Lung microvascular endothelial cell (primary cell): Measurements from ENCODE around the gene ATG7. TPM values are rescaled to one million over a fixed set of nuclear protein-coding genes. Genes with fewer than 3 reads are reported as not detected.
"Not testable (repeated sequence)": the region's sequence is repeated elsewhere in the genome, so short reads cannot be mapped to it uniquely, and the experiment has no call there.

Experiments used
- DNase-seq, 2 donors: peaks; one replicate each; pipeline versions ENCODE4 v3.0.0 to v3.0.0-alpha.2; 2010; ENCODE audit warnings: low read depth in 2 of 2
- total RNA-seq: library from RNA; depleted of rRNA; stranded (reverse); fragments of >200 nt; gene quantifications from 2 replicates; pipeline ENCODE4 v1.2.1, GENCODE V29; 2014

The ATG7 gene
- total RNA-seq, 1 donor from 2014 or later, result 25.4 TPM

DNA sequence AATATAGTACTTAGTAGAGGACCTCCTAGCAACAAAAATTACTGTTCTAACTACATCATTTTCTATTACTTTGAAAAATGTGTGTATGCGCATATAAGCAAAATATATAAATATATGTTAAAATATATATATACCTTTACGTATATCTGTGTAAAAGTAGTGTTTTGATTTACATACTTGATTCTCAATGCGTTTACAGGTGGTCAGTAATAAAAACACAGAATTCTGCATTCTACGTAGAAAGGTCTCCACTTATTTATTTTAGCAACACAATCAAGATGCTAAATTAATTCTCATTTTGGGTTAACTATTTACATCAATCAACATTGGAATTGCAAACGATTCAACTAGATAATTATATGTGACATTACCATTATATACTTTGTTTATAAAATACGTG lies 158.0 kb downstream of the ATG7 start:
- no peak for DNase-seq

DNA sequence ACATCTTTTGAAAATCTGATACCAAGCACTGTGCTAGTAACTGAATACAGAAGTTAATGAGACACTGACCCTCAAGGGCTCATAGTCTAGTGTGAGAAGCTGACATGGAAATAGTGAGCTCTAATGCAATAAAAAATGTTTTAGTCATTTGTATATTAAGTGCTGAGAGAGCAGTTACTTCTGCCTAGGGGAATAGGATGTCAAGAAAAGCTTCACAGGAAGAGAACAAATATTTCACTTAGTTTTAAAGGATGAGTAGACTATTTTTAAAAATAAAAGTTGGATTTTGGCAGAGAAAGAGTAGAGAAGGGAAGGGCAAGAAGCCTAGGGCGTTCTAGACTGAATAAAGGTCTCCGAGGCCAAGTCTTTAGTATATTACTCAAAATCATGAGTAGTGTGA lies 158.4 kb downstream of the ATG7 start:
- no peak for DNase-seq

DNA sequence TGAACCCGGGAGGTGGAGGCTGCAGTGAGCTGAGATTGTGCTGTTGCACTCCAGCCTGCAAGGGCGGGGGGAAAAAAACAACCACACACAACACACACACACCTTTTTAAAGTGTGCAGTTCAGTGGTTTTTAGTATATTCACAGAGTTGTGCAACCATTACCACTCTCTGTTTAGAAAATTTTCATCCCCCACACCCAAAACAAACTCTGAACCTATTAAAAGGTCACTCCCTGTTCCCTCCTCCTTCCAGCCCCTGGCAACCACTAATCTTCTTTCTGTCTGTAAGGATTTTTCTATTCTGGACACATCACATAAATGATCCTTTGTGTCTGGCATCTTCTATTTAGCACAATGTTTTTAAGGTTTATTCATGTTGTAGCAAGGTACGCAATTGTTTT lies 159.1 kb downstream of the ATG7 start:
- no peak for DNase-seq

DNA sequence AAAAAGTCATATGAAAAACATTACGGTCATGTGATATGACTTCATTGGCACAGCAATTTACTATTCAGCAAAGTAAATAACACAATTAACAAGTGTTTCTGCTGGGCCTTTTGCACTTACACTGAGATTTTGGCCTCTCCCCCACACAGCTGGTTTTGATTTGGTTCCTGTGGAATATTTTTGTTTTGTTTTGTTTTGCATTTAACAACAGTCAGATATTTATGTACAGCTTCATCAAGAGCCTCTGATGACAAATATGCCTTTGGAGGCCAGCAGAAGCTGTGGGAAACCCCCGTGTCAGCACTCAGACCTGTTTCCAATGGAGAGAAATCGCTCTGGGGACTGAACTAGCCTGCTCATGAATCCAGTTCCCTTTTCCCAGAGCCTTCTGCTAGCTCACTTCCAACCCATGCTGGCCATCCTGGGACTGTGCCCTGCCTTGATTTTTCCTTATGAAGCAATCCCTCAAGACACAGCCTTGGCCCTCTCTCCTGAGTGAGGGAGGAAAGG lies 161.9 kb downstream of the ATG7 start:
- peak; percentile 45 to 69 for DNase-seq

DNA sequence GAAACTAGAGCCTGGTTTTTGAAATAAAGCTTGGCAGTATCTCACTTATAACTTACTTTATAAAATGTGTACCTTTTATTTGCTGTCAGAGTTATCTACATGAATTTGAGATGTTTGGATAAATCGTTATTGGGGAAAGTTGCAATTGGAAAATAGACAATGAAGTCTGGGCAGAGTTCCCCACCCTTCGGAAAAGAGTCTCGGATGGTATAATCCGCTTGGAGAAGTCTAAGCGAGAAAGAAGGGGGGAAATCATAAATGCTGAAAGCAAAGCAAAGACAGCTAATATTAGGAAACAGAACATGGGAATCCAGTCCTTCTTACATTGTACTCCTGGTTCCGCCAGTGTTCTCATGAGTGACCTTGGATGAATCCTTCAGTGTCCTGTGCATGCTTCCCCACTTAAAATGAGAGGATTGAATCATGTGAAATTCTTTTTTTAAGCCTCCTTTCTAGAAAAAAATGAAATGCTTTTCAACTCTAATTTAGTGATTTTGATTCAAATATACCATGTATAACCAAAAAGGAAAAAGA lies 162.4 kb downstream of the ATG7 start:
- DNase-seq, result no peak

DNA sequence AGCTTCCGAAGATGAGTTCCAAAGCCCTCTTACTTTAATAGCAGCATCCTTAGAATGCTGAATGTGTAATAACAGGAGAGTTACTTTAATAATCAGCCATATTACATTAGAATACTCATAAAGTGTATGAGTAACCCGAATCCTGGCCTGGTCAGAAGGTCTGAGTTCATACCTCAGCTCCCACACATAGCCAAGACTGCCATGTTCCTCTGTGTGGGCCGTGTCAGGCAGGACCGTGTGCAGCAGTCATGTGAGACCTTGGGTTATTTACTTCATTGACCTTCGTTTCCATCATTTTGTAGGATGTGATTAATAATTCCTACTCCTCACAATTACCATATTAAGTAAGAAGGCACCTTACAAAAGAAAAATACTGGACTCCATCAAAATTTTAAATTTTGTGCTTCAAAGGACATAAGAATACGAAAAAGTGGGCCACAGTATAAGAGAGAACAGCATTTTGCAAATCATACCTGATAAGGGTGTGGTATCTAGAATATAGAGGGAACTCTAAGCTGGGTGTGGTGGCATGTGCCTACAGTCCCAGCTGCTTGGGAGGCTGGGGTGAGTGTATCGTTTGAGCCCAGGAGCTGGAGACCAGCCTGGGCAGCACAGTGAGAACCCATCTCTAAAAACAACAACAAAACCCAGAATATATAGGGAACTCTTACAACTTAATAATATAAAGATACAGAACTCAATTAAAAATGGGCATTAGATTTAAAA lies 163.4 kb downstream of the ATG7 start:
- DNase-seq, result no peak

DNA sequence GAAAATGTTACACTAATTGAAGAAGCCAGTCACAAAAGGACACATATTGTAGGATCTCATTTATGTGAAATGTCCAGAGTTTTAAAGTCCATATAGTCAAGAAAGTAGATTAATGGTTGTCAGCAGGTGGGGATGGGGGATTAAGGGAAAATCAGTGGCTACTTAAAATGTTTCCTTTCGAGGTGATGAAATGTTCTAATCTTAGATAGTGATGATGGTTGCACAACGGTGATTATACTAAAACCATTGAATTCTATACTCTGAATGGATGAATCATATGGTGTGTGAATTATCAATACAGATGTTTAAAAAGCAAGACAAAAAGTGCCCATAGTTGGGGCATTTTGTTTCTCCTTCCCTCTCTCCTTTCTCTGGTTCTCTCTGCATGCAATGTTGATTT lies 164.6 kb downstream of the ATG7 start:
- no peak for DNase-seq

DNA sequence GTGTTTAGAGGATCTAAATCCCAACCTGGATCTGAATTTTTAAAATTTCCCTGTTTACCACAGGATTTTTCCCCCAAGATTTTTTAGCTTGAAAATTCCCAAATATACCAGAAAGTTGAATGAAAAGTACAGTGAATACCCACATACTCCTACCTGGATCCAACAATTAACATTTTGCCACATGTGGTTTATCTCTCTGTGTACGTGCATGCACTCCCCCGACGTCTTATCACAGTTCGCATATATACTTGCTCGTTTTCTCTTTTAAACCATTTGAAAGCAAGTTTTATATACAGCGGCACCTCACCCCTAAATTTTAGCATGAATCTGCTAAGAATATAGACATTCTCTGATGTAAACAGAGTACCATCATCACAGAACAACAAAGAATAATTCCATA lies 165.3 kb downstream of the ATG7 start:
- DNase-seq, result no peak

DNA sequence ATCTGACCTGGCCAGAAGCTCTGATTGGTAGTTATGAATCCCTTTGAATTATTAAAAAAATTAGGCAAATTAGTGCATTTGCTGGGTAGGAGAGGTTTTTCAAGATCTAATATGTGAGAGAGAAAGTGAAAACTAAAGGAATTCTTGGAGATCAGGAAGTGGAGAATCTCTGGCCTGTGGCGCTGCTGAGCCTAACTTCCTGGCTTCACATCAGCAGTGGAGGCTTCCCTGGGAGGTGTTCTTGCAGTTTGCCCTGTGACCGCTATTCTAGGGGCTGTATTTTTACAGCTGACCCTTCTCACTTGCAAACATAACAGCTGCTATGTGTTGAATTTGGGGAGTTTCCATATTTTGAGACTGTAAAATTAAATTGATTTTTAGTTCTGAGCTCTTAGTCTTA lies 166.4 kb downstream of the ATG7 start:
- DNase-seq, result peak; percentile 38 to 70

DNA sequence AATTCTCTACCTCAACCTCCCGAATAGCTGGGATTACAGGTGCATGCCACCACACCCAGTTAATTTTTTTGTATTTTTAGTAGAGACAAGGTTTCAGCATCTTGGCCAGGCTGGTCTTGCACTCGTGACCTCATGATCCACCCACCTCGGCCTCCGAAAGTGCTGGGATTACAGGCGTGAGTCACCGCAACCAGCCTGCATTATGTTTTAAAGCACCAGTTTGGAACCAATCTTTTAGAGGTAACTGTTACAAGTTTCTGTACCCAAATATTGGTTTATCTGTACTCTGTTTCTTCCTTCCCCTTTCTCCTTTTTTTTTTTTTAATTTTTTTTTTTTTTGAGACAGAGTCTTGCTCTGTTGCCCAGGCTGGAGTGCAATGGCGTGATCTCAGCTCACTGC lies 169.1 kb downstream of the ATG7 start:
- not testable (repeated sequence) for DNase-seq

DNA sequence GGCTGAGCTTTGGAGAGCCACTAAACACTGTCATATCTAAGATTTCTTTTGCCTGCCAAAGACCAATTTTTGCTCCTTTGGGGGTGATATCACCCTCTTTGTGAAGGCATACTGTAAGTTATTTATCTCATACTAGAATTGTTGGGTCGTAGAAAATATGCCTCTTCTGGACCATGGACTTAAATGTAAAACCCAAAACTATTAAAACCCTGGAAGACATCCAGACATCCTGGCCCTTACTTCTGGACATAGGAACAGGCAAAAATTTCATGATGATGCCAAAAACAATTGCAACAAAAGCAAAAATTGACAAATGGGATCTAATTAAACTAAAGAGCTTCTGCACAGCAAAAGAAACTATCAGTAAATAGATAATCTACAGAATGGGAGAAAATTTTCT lies 172.2 kb downstream of the ATG7 start:
- no peak for DNase-seq

DNA sequence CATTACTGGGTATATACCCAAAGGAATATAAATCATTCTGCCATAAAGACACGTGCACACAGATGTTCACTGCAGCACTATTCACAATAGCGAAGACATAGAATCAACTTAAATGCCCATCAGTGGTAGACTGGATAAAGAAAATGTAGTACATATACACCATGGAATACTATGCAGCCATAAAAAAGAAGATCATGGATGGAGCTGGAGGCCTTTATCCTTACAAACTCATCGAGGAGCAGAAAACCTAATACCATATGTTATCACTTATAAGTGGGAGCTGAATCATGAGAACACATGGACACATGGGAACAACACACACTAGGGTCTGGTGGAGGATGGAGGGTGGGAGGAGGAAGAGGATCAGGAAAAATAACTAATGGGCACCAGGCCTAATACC lies 173.0 kb downstream of the ATG7 start:
- DNase-seq, result not testable (repeated sequence)

DNA sequence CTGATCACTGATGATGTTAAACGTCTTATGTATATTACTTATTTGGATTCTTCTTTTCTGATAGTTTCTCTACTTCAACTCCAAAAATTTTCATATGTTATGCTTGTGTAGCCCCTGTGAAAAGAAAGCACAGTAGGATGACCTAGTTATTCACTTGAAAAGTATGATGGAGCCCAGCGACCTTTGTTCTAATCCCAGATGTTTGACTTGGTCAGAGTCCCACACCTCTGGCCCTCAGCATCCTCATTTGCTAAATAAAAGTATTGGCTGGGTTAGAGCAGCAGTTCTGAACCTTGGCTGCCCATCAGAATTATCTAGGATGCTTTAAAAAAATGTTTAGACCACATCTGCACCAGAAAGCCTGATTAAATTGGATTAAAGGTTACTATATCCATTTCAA lies 173.7 kb downstream of the ATG7 start:
- peak in 1 of 2 donors; percentile 75 for DNase-seq

DNA sequence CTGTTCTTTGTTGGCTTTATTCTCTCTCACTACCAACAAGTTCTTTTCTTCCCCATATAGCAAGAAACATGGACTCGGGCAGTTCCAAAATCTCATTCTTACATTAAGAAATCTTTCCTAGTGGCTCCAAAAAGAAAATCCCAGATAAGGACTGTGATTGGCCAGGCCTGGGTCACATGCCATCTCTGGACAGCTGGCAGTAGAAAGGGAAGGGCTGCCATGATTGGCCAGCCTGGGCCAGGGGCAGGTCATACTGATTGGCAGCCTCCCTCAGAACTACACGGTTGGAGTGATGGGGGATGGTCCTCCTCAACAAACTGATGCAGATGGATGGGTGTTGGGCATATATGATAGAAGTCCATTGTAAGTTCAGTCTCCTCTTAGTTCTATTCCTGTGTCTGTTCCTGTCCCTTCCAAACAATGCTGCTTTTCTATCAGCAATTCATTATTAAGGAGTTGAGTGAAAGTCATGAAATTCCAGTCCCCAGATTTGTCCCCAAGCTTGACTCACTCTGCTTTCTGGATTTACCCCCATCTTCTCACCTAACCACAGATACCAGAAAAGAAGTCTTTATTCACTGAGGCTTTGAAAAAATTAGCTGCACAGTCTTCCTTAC lies 175.5 kb downstream of the ATG7 start:
- DNase-seq, result no peak

DNA sequence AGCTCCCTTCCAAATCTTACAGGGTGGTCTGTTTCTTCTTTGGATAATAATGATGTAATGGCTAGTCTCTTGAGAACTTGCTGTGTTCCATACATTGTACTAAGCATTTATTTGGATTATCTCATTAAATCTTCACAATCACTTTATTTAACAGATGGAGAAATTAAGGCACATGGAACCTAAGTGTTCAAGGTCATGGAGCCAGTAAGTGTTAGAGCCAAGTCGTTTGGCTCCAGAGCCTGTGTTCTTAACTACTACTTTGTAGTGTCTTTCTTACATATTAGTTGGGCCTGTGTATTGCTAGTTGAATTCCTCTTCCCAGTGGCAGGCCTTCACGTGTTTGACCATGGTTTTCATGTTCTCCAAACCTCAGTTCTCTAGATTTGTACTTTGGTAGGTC lies 177.8 kb downstream of the ATG7 start:
- DNase-seq, result no peak

DNA sequence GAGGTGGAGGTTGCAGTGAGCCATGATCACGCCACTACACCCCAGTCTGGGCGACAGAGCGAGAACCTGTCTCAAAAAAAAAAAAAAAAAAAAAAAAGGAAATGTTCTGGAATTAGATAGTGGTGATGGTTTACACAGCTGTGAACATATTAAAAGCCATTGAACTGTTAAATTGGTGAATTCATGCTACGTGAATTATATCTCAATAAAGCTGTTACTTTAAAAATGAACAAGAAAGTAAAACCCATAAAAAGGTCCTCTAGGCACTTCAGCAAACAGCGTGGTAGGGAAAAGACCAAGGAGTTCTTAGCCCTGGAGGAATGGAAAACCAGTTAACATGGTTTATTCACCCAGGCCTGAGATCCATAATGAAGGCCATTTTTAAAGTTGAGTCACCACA lies 180.1 kb downstream of the ATG7 start:
- DNase-seq, result no peak

DNA sequence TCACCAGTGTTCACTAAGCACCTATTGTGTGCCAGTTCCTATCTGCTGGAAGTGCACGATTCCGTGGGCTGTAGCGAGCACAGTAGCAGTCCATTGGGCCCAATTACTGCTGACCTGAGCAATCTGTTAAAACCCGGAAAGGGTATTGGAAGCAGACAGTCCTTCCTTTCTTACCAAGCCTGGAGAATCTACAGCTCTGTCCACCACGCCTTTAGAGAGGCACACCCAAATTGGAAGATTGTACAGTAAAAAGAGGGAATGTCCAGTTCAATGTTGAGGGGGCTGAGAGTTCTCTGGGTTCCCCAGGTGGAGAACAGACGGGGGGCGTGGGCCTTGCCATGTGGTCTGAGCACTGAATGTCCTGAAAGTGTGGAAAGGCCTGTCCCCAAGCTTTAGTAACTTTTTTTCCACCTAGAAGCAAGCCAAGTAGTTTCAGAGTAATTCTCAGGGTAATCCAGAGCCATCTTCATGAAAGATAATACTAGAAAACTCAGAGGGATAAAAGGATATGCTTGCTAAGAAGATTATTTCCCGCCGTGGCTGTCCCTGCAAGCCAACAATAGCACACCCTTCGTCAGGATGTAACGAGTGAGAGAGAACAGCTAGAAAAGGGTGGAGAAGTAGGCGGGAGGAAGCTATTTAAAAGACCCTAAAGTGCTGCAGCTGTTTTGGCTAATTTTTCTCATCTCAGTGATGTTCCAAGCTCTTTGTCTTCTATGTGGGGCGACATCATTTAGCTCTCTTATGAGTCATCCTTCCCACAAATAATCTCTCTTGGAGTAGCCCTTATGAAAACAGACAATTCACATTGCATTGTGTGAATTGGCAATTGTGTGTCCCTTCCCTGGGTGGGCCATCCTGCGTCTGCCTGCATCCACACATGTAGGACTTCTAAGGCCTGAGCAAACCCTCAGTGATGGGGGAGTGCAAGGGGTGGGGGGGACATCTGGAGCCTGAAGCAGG lies 181.0 kb downstream of the ATG7 start:
- peak; percentile 50 to 80 for DNase-seq

DNA sequence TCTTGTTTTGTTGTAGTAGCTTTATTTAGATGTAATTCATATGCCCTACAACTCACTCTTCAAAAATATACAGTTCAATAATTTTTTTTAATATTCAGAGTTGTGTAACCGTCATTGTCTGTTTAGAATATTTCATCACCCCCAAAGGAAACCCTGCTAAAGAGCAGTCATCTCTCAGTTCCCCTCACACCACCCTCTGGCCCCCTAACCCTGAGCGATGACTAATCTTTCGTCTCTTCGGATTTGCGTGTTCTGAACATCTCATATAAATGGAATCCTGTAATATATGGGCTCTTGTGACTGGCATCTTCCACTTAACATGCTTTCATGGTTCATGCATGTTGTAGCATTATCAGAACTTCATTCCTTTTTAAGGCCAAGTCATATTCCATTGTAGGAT lies 183.8 kb downstream of the ATG7 start:
- peak; percentile 45 to 84 for DNase-seq

DNA sequence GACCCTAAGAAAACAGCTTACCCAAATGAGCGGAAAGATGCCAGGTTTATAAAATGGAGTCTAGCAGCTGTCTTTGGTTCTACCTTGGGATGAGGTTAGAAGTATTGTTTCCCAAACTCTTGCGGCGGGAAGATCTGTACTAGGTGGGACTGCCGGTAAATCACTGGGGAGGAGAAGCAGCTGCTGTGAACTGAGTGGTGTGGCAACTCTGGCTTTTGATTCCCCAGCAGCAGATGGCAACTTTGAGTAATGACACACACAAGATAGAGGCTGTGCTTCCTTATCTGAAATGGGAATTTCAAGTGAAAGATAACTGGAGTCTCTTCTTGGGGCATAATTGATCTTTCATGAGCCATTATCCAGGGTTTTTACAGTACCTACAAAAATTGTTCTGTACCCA lies 184.9 kb downstream of the ATG7 start:
- no peak for DNase-seq

DNA sequence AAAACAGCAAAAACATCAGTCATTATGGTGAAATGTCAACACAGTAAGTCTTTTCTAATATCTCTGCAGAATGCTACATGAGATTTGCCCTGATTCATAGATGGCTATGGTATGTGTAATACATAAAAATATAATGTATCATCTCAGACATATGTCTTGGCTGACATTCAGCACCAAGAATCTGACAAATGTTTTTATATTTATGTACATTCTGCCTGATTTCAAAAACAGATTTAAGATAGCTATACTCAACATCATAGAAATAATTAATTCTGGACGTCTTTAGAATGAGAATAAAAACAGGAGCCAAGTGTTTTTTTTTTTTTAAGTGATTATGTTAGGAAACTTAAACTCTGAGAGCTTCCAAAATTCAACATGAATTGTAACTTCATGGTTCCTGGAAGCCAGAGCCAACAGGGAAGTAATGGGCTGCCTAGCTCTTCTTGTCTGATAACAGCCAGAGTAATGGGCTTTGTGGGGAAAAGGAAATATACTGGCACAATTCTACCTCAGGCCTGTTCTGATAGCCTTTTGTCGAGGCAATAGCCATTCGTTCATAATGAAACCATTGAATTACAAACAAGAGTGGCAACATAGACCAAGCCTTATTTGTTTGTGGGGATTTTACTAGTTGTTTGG lies 187.1 kb downstream of the ATG7 start:
- peak in 1 of 2 donors; percentile 13 for DNase-seq

DNA sequence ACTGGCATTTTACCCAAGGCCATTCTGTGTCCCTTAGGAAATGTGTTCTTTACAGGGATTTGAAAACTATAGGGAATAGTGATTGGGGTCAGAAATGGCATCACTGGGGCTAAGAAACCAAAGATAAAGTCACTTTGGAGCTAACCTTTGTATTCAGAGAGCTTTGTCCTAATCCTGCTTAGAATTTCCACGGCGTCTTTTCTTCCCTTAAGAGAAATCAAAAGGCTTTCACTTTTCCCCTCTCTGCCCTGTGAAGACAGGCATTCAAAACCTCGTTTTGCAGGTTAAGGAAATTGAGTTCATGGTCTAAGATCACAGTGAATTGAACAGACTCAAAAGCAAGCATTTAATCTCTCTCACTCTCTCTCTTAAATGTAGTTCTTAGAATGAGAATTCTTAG lies 189.0 kb downstream of the ATG7 start:
- no peak for DNase-seq
